Liver (tissue), 9 donors: ENCODE results near the gene PPP2R2C. TPM values are rescaled to one million over a fixed set of nuclear protein-coding genes. Genes with fewer than 3 reads are reported as not detected.

Experiments
- DNase-seq: peaks from one replicate; pipeline ENCODE4 v3.0.0-alpha.2; 2017; ENCODE audit warnings: low spot score
- H3K27ac ChIP-seq, 2 donors: one replicate each; pipeline ENCODE4 v1.7.0; 2013; ENCODE audit warnings: inconsistent platforms in 2 of 2, low read length in 2 of 2, control low read depth in 1 of 2, low read depth in 1 of 2, mild to moderate bottlenecking in 1 of 2
- H3K27me3 ChIP-seq, 4 donors: one replicate each; pipeline versions ENCODE4 v1.6.1 to v1.7.0; 2013; ENCODE audit warnings: low read length in 3 of 4, inconsistent platforms in 1 of 4, mild to moderate bottlenecking in 1 of 4, moderate library complexity in 1 of 4; ENCODE audit not compliant: control insufficient read depth in 4 of 4, insufficient read depth in 4 of 4
- H3K36me3 ChIP-seq, 4 donors: one replicate each; pipeline versions ENCODE4 v1.6.1 to v1.7.0; 2013; ENCODE audit warnings: low read length in 3 of 4, mild to moderate bottlenecking in 3 of 4, low read depth in 1 of 4, moderate library complexity in 1 of 4; ENCODE audit not compliant: control insufficient read depth in 4 of 4, insufficient read depth in 3 of 4
- H3K4me1 ChIP-seq, 4 donors: one replicate each; pipeline versions ENCODE4 v1.6.1 to v1.7.0; 2013; ENCODE audit warnings: low read length in 3 of 4, mild to moderate bottlenecking in 3 of 4, moderate library complexity in 1 of 4; ENCODE audit not compliant: control insufficient read depth in 4 of 4, insufficient read depth in 4 of 4
- H3K4me3 ChIP-seq, 3 donors: one replicate each; pipeline versions ENCODE4 v1.6.1 to v1.7.0; 2013; ENCODE audit warnings: low read length in 3 of 3, control low read depth in 1 of 3, low read depth in 1 of 3, mild to moderate bottlenecking in 1 of 3
- H3K9ac ChIP-seq, 2 donors: one replicate each; pipeline ENCODE4 v1.7.0; 2013; ENCODE audit warnings: low read length in 2 of 2, mild to moderate bottlenecking in 2 of 2, moderate library complexity in 2 of 2, control low read depth in 1 of 2, low read depth in 1 of 2
- H3K9me3 ChIP-seq, 4 donors: one replicate each; pipeline versions ENCODE4 v1.6.1 to v1.7.0; 2013; ENCODE audit warnings: low read length in 3 of 4; ENCODE audit not compliant: control insufficient read depth in 4 of 4
- FOXA1 ChIP-seq: IDR thresholded peaks from 2 replicates; pipeline ENCODE4 v1.6.1; 2016; ENCODE audit warnings: antibody characterized with exemption
- FOXA2 ChIP-seq: IDR thresholded peaks from 2 replicates; pipeline ENCODE4 v1.6.1; 2016; ENCODE audit warnings: antibody characterized with exemption
- GABPA ChIP-seq, 2 donors: IDR thresholded peaks in 1 of 2; conservative IDR thresholded peaks in 1 of 2; 2 replicates each; pipeline ENCODE4 v1.6.1; 2016; ENCODE audit warnings: antibody characterized with exemption in 2 of 2, mild to moderate bottlenecking in 1 of 2, moderate library complexity in 1 of 2
- HNF4A ChIP-seq, 2 donors: conservative IDR thresholded peaks; 2 replicates each; pipeline ENCODE4 v1.6.1; 2016; ENCODE audit warnings: antibody characterized with exemption in 2 of 2, mild to moderate bottlenecking in 2 of 2
- HNF4G ChIP-seq: IDR thresholded peaks from 2 replicates; pipeline ENCODE4 v1.6.1; 2016; ENCODE audit warnings: antibody characterized with exemption
- JUND ChIP-seq, 2 donors: IDR thresholded peaks; 2 replicates each; pipeline ENCODE4 v1.6.1; 2016; ENCODE audit warnings: antibody characterized with exemption in 2 of 2
- MAX ChIP-seq: IDR thresholded peaks from 2 replicates; pipeline ENCODE4 v1.6.1; 2016; ENCODE audit warnings: antibody characterized with exemption
- NR2F2 ChIP-seq: IDR thresholded peaks from 2 replicates; pipeline ENCODE4 v1.6.1; 2016; ENCODE audit warnings: antibody characterized with exemption
- RAD21 ChIP-seq, 2 donors: IDR thresholded peaks; 2 replicates each; pipeline ENCODE4 v1.6.1; 2016; ENCODE audit warnings: antibody characterized with exemption in 2 of 2, mild to moderate bottlenecking in 2 of 2
- RXRA ChIP-seq, 2 donors: IDR thresholded peaks; 2 replicates each; pipeline ENCODE4 v1.6.1; 2017 to 2018; ENCODE audit warnings: antibody characterized with exemption in 2 of 2, mild to moderate bottlenecking in 1 of 2
- SP1 ChIP-seq: IDR thresholded peaks from 2 replicates; pipeline ENCODE4 v1.6.1; 2018; ENCODE audit warnings: antibody characterized with exemption, mild to moderate bottlenecking
- YY1 ChIP-seq: IDR thresholded peaks from 2 replicates; pipeline ENCODE4 v1.6.1; 2016; ENCODE audit warnings: antibody characterized with exemption, mild to moderate bottlenecking
- WGBS: extraction: QIAGEN DNeasy Blood & Tissue Kit; methylation state at CpG from one replicate; pipeline ENCODE4 v1.1.7; 2013; 5-methylcytosine and 5-hydroxymethylcytosine counted together
- polyA plus RNA-seq, 2 donors: library from polyadenylated mRNA; stranded (reverse) in 1 of 2; unstranded in 1 of 2; fragments of 200-250 nt in 1 of 2; fragments of >200 nt in 1 of 2; fragmentation: Nextera tagmentation in 1 of 2; extraction: Ambion mirVana in 1 of 2; gene quantifications; one replicate each; pipeline versions ENCODE4 v1.2.1 to v1.2.3, GENCODE V29; 2013 to 2015
- total RNA-seq, 2 donors: library from RNA; depleted of rRNA; stranded (reverse); fragments of >200 nt; gene quantifications; one replicate each; pipeline ENCODE4 v1.2.3, GENCODE V29; 2014
- TF ChIP-seq, protein P1 (sequence below): IDR thresholded peaks from 2 replicates; pipeline ENCODE4 v1.6.1; 2016; ENCODE audit warnings: antibody characterized with exemption
- TF ChIP-seq, protein P2 (sequence below): IDR thresholded peaks from 2 replicates; pipeline ENCODE4 v1.6.1; 2016; ENCODE audit warnings: antibody characterized with exemption, mild to moderate bottlenecking
- donor health status: healthy.
- donor health status: healthy.
- donor health status: healthy.
- donor health status: healthy.
- donor health status: healthy.

Gene PPP2R2C
- total and polyA plus RNA-seq, 4 donors = under 0.01 to 0.01 TPM; not detected in 2

- no peaks in the 10 kb centered on the region for H3K36me3 ChIP-seq
- no peaks in the 10 kb centered on the region for H3K9me3 ChIP-seq
- TF ChIP-seq JUND (IDR thresholded peaks at IDR 0.05) = no peak
- no peak for TF ChIP-seq FOXA2
- no peak for TF ChIP-seq FOXA1
- TF ChIP-seq MAX = no peak
- no peak for TF ChIP-seq HNF4G
- TF ChIP-seq HNF4A (conservative IDR thresholded peaks at IDR 0.05) = no peak
- TF ChIP-seq SP1 = no peak
- TF ChIP-seq RXRA (IDR thresholded peaks at IDR 0.05) = no peak
- no peak for TF ChIP-seq GABPA (IDR thresholded peaks at IDR 0.05 in 1 of 2, conservative IDR thresholded peaks at IDR 0.05 in 1 of 2)
- no peak for TF ChIP-seq RAD21 (IDR thresholded peaks at IDR 0.05)
- TF ChIP-seq YY1 = no peak
- TF ChIP-seq, protein P1, sequence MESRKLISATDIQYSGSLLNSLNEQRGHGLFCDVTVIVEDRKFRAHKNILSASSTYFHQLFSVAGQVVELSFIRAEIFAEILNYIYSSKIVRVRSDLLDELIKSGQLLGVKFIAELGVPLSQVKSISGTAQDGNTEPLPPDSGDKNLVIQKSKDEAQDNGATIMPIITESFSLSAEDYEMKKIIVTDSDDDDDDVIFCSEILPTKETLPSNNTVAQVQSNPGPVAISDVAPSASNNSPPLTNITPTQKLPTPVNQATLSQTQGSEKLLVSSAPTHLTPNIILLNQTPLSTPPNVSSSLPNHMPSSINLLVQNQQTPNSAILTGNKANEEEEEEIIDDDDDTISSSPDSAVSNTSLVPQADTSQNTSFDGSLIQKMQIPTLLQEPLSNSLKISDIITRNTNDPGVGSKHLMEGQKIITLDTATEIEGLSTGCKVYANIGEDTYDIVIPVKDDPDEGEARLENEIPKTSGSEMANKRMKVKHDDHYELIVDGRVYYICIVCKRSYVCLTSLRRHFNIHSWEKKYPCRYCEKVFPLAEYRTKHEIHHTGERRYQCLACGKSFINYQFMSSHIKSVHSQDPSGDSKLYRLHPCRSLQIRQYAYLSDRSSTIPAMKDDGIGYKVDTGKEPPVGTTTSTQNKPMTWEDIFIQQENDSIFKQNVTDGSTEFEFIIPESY = no peak
- TF ChIP-seq, protein P2, sequence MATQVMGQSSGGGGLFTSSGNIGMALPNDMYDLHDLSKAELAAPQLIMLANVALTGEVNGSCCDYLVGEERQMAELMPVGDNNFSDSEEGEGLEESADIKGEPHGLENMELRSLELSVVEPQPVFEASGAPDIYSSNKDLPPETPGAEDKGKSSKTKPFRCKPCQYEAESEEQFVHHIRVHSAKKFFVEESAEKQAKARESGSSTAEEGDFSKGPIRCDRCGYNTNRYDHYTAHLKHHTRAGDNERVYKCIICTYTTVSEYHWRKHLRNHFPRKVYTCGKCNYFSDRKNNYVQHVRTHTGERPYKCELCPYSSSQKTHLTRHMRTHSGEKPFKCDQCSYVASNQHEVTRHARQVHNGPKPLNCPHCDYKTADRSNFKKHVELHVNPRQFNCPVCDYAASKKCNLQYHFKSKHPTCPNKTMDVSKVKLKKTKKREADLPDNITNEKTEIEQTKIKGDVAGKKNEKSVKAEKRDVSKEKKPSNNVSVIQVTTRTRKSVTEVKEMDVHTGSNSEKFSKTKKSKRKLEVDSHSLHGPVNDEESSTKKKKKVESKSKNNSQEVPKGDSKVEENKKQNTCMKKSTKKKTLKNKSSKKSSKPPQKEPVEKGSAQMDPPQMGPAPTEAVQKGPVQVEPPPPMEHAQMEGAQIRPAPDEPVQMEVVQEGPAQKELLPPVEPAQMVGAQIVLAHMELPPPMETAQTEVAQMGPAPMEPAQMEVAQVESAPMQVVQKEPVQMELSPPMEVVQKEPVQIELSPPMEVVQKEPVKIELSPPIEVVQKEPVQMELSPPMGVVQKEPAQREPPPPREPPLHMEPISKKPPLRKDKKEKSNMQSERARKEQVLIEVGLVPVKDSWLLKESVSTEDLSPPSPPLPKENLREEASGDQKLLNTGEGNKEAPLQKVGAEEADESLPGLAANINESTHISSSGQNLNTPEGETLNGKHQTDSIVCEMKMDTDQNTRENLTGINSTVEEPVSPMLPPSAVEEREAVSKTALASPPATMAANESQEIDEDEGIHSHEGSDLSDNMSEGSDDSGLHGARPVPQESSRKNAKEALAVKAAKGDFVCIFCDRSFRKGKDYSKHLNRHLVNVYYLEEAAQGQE = no peak
- H3K4me3 ChIP-seq = no peak overlapping the region
- H3K4me1 ChIP-seq = no peaks in the 10 kb centered on the region
- H3K27me3 ChIP-seq = peaks cover 0 to 4% (median 0%) of the 10 kb centered on the region in 4 donors
- H3K27ac ChIP-seq = no peak overlapping the region
- H3K9ac ChIP-seq = no peak overlapping the region
- 69% methylated on average over 27 of the region's 27 CpGs for WGBS
- no peak for DNase-seq
Measured at GRCh38 chr4:6345096-6345830, 127.2 kb downstream of the PPP2R2C start.

DNA sequence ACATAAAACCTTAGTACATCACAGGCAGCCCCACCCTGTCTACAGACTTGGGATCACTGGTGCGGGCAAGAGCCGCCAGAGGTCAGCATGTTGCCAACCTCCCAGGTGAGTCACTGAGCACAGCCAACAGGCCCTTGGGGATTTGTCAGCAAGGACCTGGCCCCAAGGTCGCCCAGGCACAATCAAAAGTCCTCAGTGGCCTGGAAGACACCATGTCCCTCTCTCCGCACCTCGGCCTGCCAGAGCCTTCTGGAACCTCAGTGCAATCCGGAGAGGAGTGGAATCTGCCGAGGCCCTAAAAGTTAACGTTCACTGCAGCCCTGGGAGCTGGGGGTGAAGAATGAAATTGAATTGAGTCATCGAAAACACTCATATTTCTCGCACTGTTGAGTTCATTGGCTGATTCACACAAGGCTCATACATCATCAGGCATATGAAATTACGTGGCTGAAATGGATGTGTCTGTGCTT, 128.4 kb downstream of the PPP2R2C start:
- Histone ChIP-seq H3K9me3 (no peaks in the 10 kb centered on the region), H3K36me3 (no peaks in the 10 kb centered on the region), H3K27ac (no peak overlapping the region), H3K9ac (no peak overlapping the region), H3K27me3 (peaks cover 0 to 4% (median 0%) of the 10 kb centered on the region in 4 donors), H3K4me1 (no peaks in the 10 kb centered on the region), H3K4me3 (no peak overlapping the region)
- DNase-seq = no peak
- TF ChIP-seq GABPA (IDR thresholded peaks at IDR 0.05 in 1 of 2, conservative IDR thresholded peaks at IDR 0.05 in 1 of 2) = no peak
- TF ChIP-seq, protein P1 = no peak
- TF ChIP-seq NR2F2 = no peak
- TF ChIP-seq HNF4G = no peak
- TF ChIP-seq SP1 = no peak
- no peak for TF ChIP-seq JUND (IDR thresholded peaks at IDR 0.05)
- TF ChIP-seq YY1 = no peak
- TF ChIP-seq HNF4A (conservative IDR thresholded peaks at IDR 0.05) = no peak
- no peak for TF ChIP-seq RXRA (IDR thresholded peaks at IDR 0.05)
- WGBS = 68% methylated on average over 11 of the region's 11 CpGs
